Brain microvascular endothelial cell (primary cell): Measurements from ENCODE around the gene LGALS9.

ENCODE experiments used
- DNase-seq: peaks from one replicate; pipeline ENCODE4 v3.0.0-alpha.2; 2020
- H3K27ac ChIP-seq: fragments of 250-450 bp; sonication (Bioruptor Pico); 2 replicates; pipeline ENCODE4 v1.5.1; 2020; ENCODE audit warnings: mild to moderate bottlenecking, moderate library complexity
- H3K27me3 ChIP-seq: fragments of 250-450 bp; sonication (Bioruptor Pico); replicated peaks from 2 replicates; pipeline ENCODE4 v1.5.1; 2020; ENCODE audit warnings: mild to moderate bottlenecking
- H3K36me3 ChIP-seq: fragments of 250-450 bp; sonication (Bioruptor Pico); replicated peaks from 2 replicates; pipeline ENCODE4 v1.5.1; 2020; ENCODE audit warnings: mild to moderate bottlenecking
- H3K4me3 ChIP-seq: 2 replicates; pipeline ENCODE4 v1.5.1; 2011; ENCODE audit warnings: low read depth, mild to moderate bottlenecking, control low read depth, low read length, moderate library complexity
- CTCF ChIP-seq: IDR thresholded peaks from 2 replicates; pipeline ENCODE4 v1.5.1; 2011; ENCODE audit warnings: low read depth, mild to moderate bottlenecking, moderate library complexity, low read length, control low read depth, inconsistent platforms; ENCODE audit errors: missing control alignments
- in situ Hi-C: cut with HindIII; loops from 2 replicates; pipeline ENCODE4 v1.10.0; 2017; ENCODE audit warnings: low sequenced_read_pairs, low pct_ligation_motif_present

Gene LGALS9

GRCh38 chr17:27600471-27600870 is 30.5 kb upstream of the LGALS9 start:
- TF ChIP-seq CTCF = no peak
- DNase-seq = no peak
- in situ Hi-C loops = no loop called here
- Histone ChIP-seq H3K4me3 (no peak overlapping the region), H3K27me3 (no peaks in the 10 kb centered on the region), H3K36me3 (peaks cover 68% of the 10 kb centered on the region), H3K27ac (no peak overlapping the region)

DNA sequence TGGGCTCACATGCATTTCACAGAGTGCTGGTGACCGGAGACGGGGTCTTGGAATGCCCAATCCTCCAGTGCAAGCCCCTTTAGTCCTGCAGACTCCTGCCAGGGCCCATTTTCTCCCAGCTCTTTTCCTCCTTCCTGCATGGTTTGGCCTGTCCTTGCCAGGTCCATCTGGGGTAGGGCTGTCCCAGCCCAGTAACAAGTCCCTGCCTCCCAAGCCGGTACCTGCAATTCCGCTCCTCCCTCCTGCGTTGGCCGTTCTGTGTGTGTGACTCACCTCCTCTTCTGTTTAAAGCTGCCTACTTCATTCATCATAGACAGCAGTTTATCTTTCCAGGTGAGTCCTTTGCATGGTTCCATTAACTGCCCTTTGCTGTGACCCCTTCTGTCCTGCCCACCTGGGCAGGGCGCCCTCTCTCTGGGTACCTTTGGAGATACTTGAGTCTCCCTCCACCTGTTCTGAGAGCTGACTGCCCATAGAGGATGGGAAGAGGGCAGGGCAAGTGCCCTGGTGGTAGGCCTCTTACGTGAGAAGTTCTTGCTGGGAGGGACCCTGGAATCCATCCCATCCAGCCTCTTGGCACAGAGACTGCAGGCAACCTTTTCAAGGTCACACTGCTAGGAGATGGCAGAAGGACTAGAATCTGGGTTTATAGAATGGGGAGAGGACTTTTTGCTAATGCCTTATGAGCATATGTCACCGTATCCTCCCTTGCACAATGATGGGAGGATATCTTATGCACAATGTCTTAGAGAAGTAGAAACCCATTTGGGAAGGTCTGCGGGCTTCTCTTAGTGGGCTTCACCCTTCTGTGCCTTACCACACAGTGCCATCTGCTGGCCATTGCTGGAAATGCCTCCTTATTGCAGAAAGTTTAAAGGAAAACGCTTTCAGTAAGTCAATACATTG is 29.7 kb upstream of the LGALS9 start:
- Histone ChIP-seq H3K27ac (no peak overlapping the region), H3K4me3 (no peak overlapping the region), H3K27me3 (no peaks in the 10 kb centered on the region), H3K36me3 (peaks cover 70% of the 10 kb centered on the region)
- in situ Hi-C loops = no loop called here
- TF ChIP-seq CTCF = peak; percentile 93
- DNase-seq = peak; percentile 67

GRCh38 chr17:27601975-27602302 is 29.0 kb upstream of the LGALS9 start:
- no peak overlapping the region for H3K4me3 ChIP-seq
- no peak overlapping the region for H3K27ac ChIP-seq
- H3K27me3 ChIP-seq = no peaks in the 10 kb centered on the region
- TF ChIP-seq CTCF = no peak
- no peak for DNase-seq
- in situ Hi-C loops = no loop called here
- peaks cover 68% of the 10 kb centered on the region for H3K36me3 ChIP-seq

- peak; percentile 99 for TF ChIP-seq CTCF
- H3K36me3 ChIP-seq = peaks cover 61% of the 10 kb centered on the region
- DNase-seq = peak; percentile 59
- no peak overlapping the region for H3K27ac ChIP-seq
- no peak overlapping the region for H3K4me3 ChIP-seq
- in situ Hi-C loops = no loop called here
- no peaks in the 10 kb centered on the region for H3K27me3 ChIP-seq
These were observed 28.1 kb upstream of the LGALS9 start for GRCh38 chr17:27602721-27603420.

- in situ Hi-C loops = no loop called here
- no peak for TF ChIP-seq CTCF
- H3K4me3 ChIP-seq = no peak overlapping the region
- peaks cover 58% of the 10 kb centered on the region for H3K36me3 ChIP-seq
- no peak overlapping the region for H3K27ac ChIP-seq
- DNase-seq = no peak
- H3K27me3 ChIP-seq = no peaks in the 10 kb centered on the region
These were observed 27.6 kb upstream of the LGALS9 start for GRCh38 chr17:27603421-27603770.
